ENCODE measurements around the gene FOXP1.

FOXP1 gene

GRCh38 chr3:71583566-71584393 lies at the start of gene FOXP1:
Gene FOXP1 (minus strand): TSS chr3:71583728. CDS start chr3:71198381, 385,347 bp downstream.
- DNase-seq = peak; percentile 71

- DNase-seq = no peak
These were observed 46.2 kb upstream of the FOXP1 start for GRCh38 chr3:71629711-71630110.

- no peak for DNase-seq
These were observed 45.8 kb upstream of the FOXP1 start for GRCh38 chr3:71629289-71629688.

- no peak for DNase-seq
These were observed 45.0 kb upstream of the FOXP1 start for GRCh38 chr3:71628522-71628921.

GRCh38 chr3:71625676-71626075 lies 42.1 kb upstream of the FOXP1 start:
- no peak for DNase-seq

- DNase-seq = no peak
These were observed 38.5 kb upstream of the FOXP1 start for GRCh38 chr3:71621825-71622537.

GRCh38 chr3:71618538-71618937 lies 35.0 kb upstream of the FOXP1 start:
- DNase-seq = no peak

- no peak for DNase-seq
These were observed 33.1 kb upstream of the FOXP1 start for GRCh38 chr3:71616571-71617021.

- no peak for DNase-seq
These were observed 31.3 kb upstream of the FOXP1 start for GRCh38 chr3:71614869-71615268.

GRCh38 chr3:71614426-71614825 lies 30.9 kb upstream of the FOXP1 start:
- DNase-seq = no peak

GRCh38 chr3:71611099-71611498 lies 27.6 kb upstream of the FOXP1 start:
- DNase-seq = no peak

- no peak for DNase-seq
These were observed 23.8 kb upstream of the FOXP1 start for GRCh38 chr3:71607364-71607763.

GRCh38 chr3:71606582-71606981 lies 23.1 kb upstream of the FOXP1 start:
- DNase-seq = no peak

- DNase-seq = no peak
These were observed 18.7 kb upstream of the FOXP1 start for GRCh38 chr3:71602256-71602655.

GRCh38 chr3:71601811-71602210 lies 18.3 kb upstream of the FOXP1 start:
- DNase-seq = no peak

GRCh38 chr3:71600646-71601288 lies 17.2 kb upstream of the FOXP1 start:
- no peak for DNase-seq

- DNase-seq = no peak
These were observed 15.9 kb upstream of the FOXP1 start for GRCh38 chr3:71599416-71599815.

- no peak for DNase-seq
These were observed 14.8 kb upstream of the FOXP1 start for GRCh38 chr3:71598292-71598691.

GRCh38 chr3:71597286-71597685 lies 13.8 kb upstream of the FOXP1 start:
- no peak for DNase-seq

- DNase-seq = no peak
These were observed 9.6 kb upstream of the FOXP1 start for GRCh38 chr3:71593106-71593505.

- no peak for DNase-seq
These were observed 7.6 kb upstream of the FOXP1 start for GRCh38 chr3:71591101-71591500.

- no peak for DNase-seq
These were observed 5.6 kb upstream of the FOXP1 start for GRCh38 chr3:71589132-71589531.

- DNase-seq = no peak
These were observed 4.4 kb upstream of the FOXP1 start for GRCh38 chr3:71587958-71588357.

GRCh38 chr3:71586810-71587242 lies 3.3 kb upstream of the FOXP1 start:
- no peak for DNase-seq
